ENCODE results near the gene SLC44A3. TPM values are rescaled to one million over a fixed set of nuclear protein-coding genes. Genes with fewer than 3 reads are reported as not detected.

The SLC44A3 gene
- total and polyA plus RNA-seq, 2 of the 13 experiments (the other 11 are each of a cell fraction or from before 2014, with no cell fraction given): 6.8 to 14.1 TPM

Other genes with a start within 250 kb of the SLC44A3 start
- 223 and 290 TPM in 2 replicates for gene CNN3, start 106.8 kb downstream of the SLC44A3 start, total RNA-seq (2016; rRNA removed; fragmentation: Illumina TruSeq; extraction: Trizol)
- 97.4 and 113 TPM in 2 replicates for gene CNN3, start 106.8 kb downstream of the SLC44A3 start, polyA plus RNA-seq (2011; rRNA removed)

Measured in HepG2 (cell line).